HCT116 (cell line): Measurements from ENCODE around the gene CDKN2A. TPM values are rescaled to one million over a fixed set of nuclear protein-coding genes. Genes with fewer than 3 reads are reported as not detected.

ENCODE experiments used
- ATAC-seq: fragments of 200-7000 bp; cut with Tn5 transposase; 2 replicates; pipeline ENCODE4 v1.9.1; 2020; ENCODE audit warnings: mild to moderate bottlenecking, moderate library complexity
- BruUV-seq: library from RNA; stranded (reverse); fragments of 400-500 nt; replicated peaks from 2 replicates; lab custom pipeline; 2021; lab: Mats Ljungman, UMichigan
- CTCF ChIA-PET: fragments of 300-600 bp; sonication (Branson Sonifier 250); formaldehyde crosslinking; loops from one replicate; lab custom pipeline; 2021; ENCODE audit warnings: antibody characterized with exemption; lab: Charles Lee
- POLR2A ChIA-PET: fragments of 300-600, 350-600 bp; sonication (Branson Sonifier 250); formaldehyde crosslinking; loops from one replicate; lab custom pipeline; 2021; ENCODE audit warnings: antibody characterized with exemption; lab: Charles Lee
- RAD21 ChIA-PET, 2 experiments: fragments of 300-600 bp; sonication (Branson Sonifier 250); formaldehyde crosslinking; loops; one replicate each; lab custom pipeline; 2023; ENCODE audit warnings: low total read pairs in 2 of 2; ENCODE audit not compliant: uncharacterized antibody in 2 of 2, unreplicated experiment in 2 of 2, low non-redundant PET in 1 of 2; lab: Charles Lee
- DNase-seq: peaks from one replicate; pipeline ENCODE4 v3.0.0-alpha.2; 2010; ENCODE audit warnings: low read depth, low spot score
- H2AFZ ChIP-seq: fragments of 200-600 bp; shearing (Covaris generic), sonication (generic); 2 replicates; pipeline ENCODE4 v1.6.1; 2017; ENCODE audit warnings: low read depth, mixed run types, mixed read lengths, antibody characterized with exemption, low read length; ENCODE audit not compliant: poor library complexity, severe bottlenecking
- H3K27ac ChIP-seq: 2 replicates; pipeline ENCODE4 v1.5.1; 2012; ENCODE audit warnings: low read depth, low read length
- H3K27me3 ChIP-seq: fragments of 200-600 bp; sonication (generic); 2 replicates; pipeline ENCODE4 v1.6.1; 2016; ENCODE audit warnings: mixed run types, low read length, mixed read lengths; ENCODE audit not compliant: insufficient read depth
- H3K36me3 ChIP-seq, 2 experiments: fragments of 200-500 bp in 1 of 2; fragments of 200-600 bp in 1 of 2; sonication (Bioruptor generic) in 1 of 2; sonication (generic) in 1 of 2; 2 replicates each; pipeline versions ENCODE4 v1.5.1 to v1.6.1; 2014 to 2016; ENCODE audit warnings: low read length in 2 of 2, inconsistent platforms in 1 of 2, mixed read lengths in 1 of 2, mixed run types in 1 of 2; ENCODE audit not compliant: insufficient read depth in 2 of 2, control insufficient read depth in 1 of 2
- H3K4me1 ChIP-seq, 2 experiments: fragments of 200-600 bp in 1 of 2; sonication (generic) in 1 of 2; 2 replicates each; pipeline versions ENCODE4 v1.5.1 to v1.6.1; 2012 to 2017; ENCODE audit warnings: low read length in 2 of 2, inconsistent platforms in 1 of 2, mild to moderate bottlenecking in 1 of 2, mixed read lengths in 1 of 2, mixed run types in 1 of 2, moderate library complexity in 1 of 2; ENCODE audit not compliant: insufficient read depth in 2 of 2, control insufficient read depth in 1 of 2
- H3K4me2 ChIP-seq: fragments of 200-600 bp; sonication (generic); 2 replicates; pipeline ENCODE4 v1.6.1; 2017; ENCODE audit warnings: mixed run types, low read length, mixed read lengths
- H3K4me3 ChIP-seq, 2 experiments: fragments of 200-600 bp in 1 of 2; sonication (generic) in 1 of 2; replicated peaks in 1 of 2; 2 replicates each; pipeline ENCODE4 v1.5.1; 2011 to 2016; ENCODE audit warnings: low read length in 2 of 2, control low read depth in 1 of 2, low read depth in 1 of 2, mild to moderate bottlenecking in 1 of 2, mixed read lengths in 1 of 2, mixed run types in 1 of 2
- H3K79me2 ChIP-seq: fragments of 200-600 bp; sonication (generic); 2 replicates; pipeline ENCODE4 v1.6.1; 2017; ENCODE audit warnings: mild to moderate bottlenecking, mixed run types, low read length, moderate library complexity, mixed read lengths; ENCODE audit not compliant: insufficient read depth
- H3K9ac ChIP-seq: fragments of 200-600 bp; sonication (generic); 2 replicates; pipeline ENCODE4 v1.6.1; 2016; ENCODE audit warnings: low read length, mixed read lengths
- H3K9me2 ChIP-seq: fragments of 200-600 bp; sonication (generic), shearing (Covaris generic); 2 replicates; pipeline ENCODE4 v1.6.1; 2017; ENCODE audit warnings: mixed run types, mild to moderate bottlenecking, moderate library complexity; ENCODE audit not compliant: insufficient read depth
- H3K9me3 ChIP-seq, 2 experiments: fragments of 200-500 bp in 1 of 2; fragments of 200-600 bp in 1 of 2; sonication (Bioruptor generic) in 1 of 2; sonication (generic) in 1 of 2; 2 replicates each; pipeline ENCODE4 v1.6.1; 2014 to 2017; ENCODE audit warnings: low read length in 2 of 2, mixed read lengths in 2 of 2, inconsistent platforms in 1 of 2, low read depth in 1 of 2, mild to moderate bottlenecking in 1 of 2, mixed run types in 1 of 2, moderate library complexity in 1 of 2; ENCODE audit not compliant: control insufficient read depth in 1 of 2, insufficient read depth in 1 of 2
- H4K20me1 ChIP-seq: fragments of 200-600 bp; sonication (generic), shearing (Covaris generic); 2 replicates; pipeline ENCODE4 v1.6.1; 2017; ENCODE audit warnings: mixed run types, mild to moderate bottlenecking, moderate library complexity; ENCODE audit not compliant: insufficient read depth
- ATF3 ChIP-seq: IDR thresholded peaks from 2 replicates; pipeline ENCODE4 v1.6.1; 2012
- CBX3 ChIP-seq: IDR thresholded peaks from 2 replicates; pipeline ENCODE4 v1.6.1; 2012; ENCODE audit warnings: low read depth
- CEBPB ChIP-seq: IDR thresholded peaks from 2 replicates; pipeline ENCODE4 v1.6.1; 2012; ENCODE audit warnings: low read depth
- CTCF ChIP-seq, 3 experiments: fragments of 200-600 bp in 1 of 3; sonication (generic) in 1 of 3; IDR thresholded peaks in 2 of 3; conservative IDR thresholded peaks in 1 of 3; 2 replicates each; pipeline ENCODE4 v1.5.1; 2012 to 2017; ENCODE audit warnings: low read depth in 2 of 3, low read length in 2 of 3, antibody characterized with exemption in 1 of 3, borderline replicate concordance in 1 of 3, control low read depth in 1 of 3, mild to moderate bottlenecking in 1 of 3, mixed read lengths in 1 of 3, mixed run types in 1 of 3, moderate library complexity in 1 of 3; ENCODE audit not compliant: insufficient read depth in 1 of 3
- EGR1 ChIP-seq: IDR thresholded peaks from 2 replicates; pipeline ENCODE4 v1.6.1; 2012; ENCODE audit warnings: low read depth
- ELF1 ChIP-seq: IDR thresholded peaks from 2 replicates; pipeline ENCODE4 v1.6.1; 2012; ENCODE audit warnings: low read depth, borderline replicate concordance
- EZH2 ChIP-seq: fragments of 200-600 bp; sonication (generic); IDR thresholded peaks from 2 replicates; pipeline ENCODE4 v1.6.1; 2017; ENCODE audit warnings: antibody characterized with exemption, mixed run types
- EZH2phosphoT487 ChIP-seq: fragments of 200-600 bp; IDR thresholded peaks from 2 replicates; pipeline ENCODE4 v1.6.1; 2018; ENCODE audit warnings: antibody characterized with exemption, borderline replicate concordance
- FOSL1 ChIP-seq: IDR thresholded peaks from 2 replicates; pipeline ENCODE4 v1.6.1; 2012; ENCODE audit warnings: low read depth
- JUND ChIP-seq: IDR thresholded peaks from 2 replicates; pipeline ENCODE4 v1.6.1; 2012
- POLR2A ChIP-seq: IDR thresholded peaks from 2 replicates; pipeline ENCODE4 v1.7.0; 2011; ENCODE audit warnings: borderline replicate concordance; ENCODE audit not compliant: insufficient read depth, insufficient read length; ENCODE audit errors: extremely low read depth
- POLR2AphosphoS5 ChIP-seq: IDR thresholded peaks from 2 replicates; pipeline ENCODE4 v1.6.1; 2011; ENCODE audit warnings: mild to moderate bottlenecking, low read depth, low read length, moderate library complexity
- RAD21 ChIP-seq: IDR thresholded peaks from 2 replicates; pipeline ENCODE4 v1.6.1; 2012; ENCODE audit warnings: low read depth, mild to moderate bottlenecking
- REST ChIP-seq: IDR thresholded peaks from 2 replicates; pipeline ENCODE4 v1.6.1; 2012; ENCODE audit warnings: low read depth
- SIN3A ChIP-seq: IDR thresholded peaks from 2 replicates; pipeline ENCODE4 v1.6.1; 2012; ENCODE audit warnings: low read depth
- SP1 ChIP-seq: IDR thresholded peaks from 2 replicates; pipeline ENCODE4 v1.6.1; 2012; ENCODE audit warnings: low read depth
- TCF7L2 ChIP-seq: IDR thresholded peaks from 2 replicates; pipeline ENCODE4 v1.7.0; 2011; ENCODE audit warnings: borderline replicate concordance, inconsistent platforms; ENCODE audit not compliant: insufficient read depth, insufficient read length; ENCODE audit errors: extremely low read depth
- ZBTB33 ChIP-seq: IDR thresholded peaks from 2 replicates; pipeline ENCODE4 v1.6.1; 2011; ENCODE audit warnings: mild to moderate bottlenecking, low read length, moderate library complexity; ENCODE audit not compliant: insufficient replicate concordance; ENCODE audit errors: extremely low read depth
- ZFX ChIP-seq: fragments of 450-650 bp; IDR thresholded peaks from 2 replicates; pipeline ENCODE4 v1.6.1; 2017
- ZNF274 ChIP-seq: fragments of 200-500 bp; sonication (Bioruptor generic); IDR thresholded peaks from 2 replicates; pipeline ENCODE4 v1.6.1; 2014; ENCODE audit warnings: mild to moderate bottlenecking, low read depth, low read length, inconsistent platforms
- intact Hi-C: fragments of 100-400 bp; cut with micrococcal nuclease; formaldehyde crosslinking; loops from 2 replicates; pipeline ENCODE4 v1.10.0; 2022
- total RNA-seq: library from RNA; stranded (reverse); gene quantifications from one replicate; pipeline ENCODE4 v1.2.1, GENCODE V29; 2021; ENCODE audit not compliant: unreplicated experiment

CDKN2A gene
- total RNA-seq, 1 experiment from 2014 or later = 89.7 TPM

GRCh38 chr9:21996858-21997257 is 2.7 kb upstream of the CDKN2A start:
- ChIA-PET POLR2A (no interaction called here), CTCF (interaction anchor here (1.3 to 3.2 kb wide), 2 partner anchors 12 kb away, joined by 8 to 36 read pairs; partner anchors contain the start of gene CDKN2B)
- Histone ChIP-seq H3K9ac (0 out of 2 replicates have a peak overlapping the region, but pooled peaks have one; percentile 86), H2AFZ (no peak overlapping the region), H3K9me3 (no peaks in the 10 kb centered on the region), H3K9me2 (no peaks in the 10 kb centered on the region)
- TF ChIP-seq ATF3 = no peak
- no peak for TF ChIP-seq REST
- no peak for TF ChIP-seq ZFX
- TF ChIP-seq FOSL1 = no peak
- TF ChIP-seq ELF1 = no peak
- no peak for TF ChIP-seq JUND
- no peak for TF ChIP-seq SIN3A
- no peak for TF ChIP-seq RAD21
- no peak for TF ChIP-seq ZNF274
- no peak for TF ChIP-seq CTCF (IDR thresholded peaks at IDR 0.05 in 2 of 3, conservative IDR thresholded peaks at IDR 0.05 in 1 of 3; ENCODE audit: borderline replicate concordance in 1 of 3, insufficient read depth in 1 of 3, low read depth in 2 of 3, low read length in 2 of 3)
- no peak for TF ChIP-seq POLR2AphosphoS5
- no peak for TF ChIP-seq SP1
- TF ChIP-seq TCF7L2 = no peak
- TF ChIP-seq EZH2phosphoT487 = no peak
- TF ChIP-seq CBX3 = no peak
- TF ChIP-seq EZH2 = no peak
- no peak for TF ChIP-seq EGR1
- no peak for TF ChIP-seq CEBPB
- TF ChIP-seq ZBTB33 = no peak
- TF ChIP-seq POLR2A = no peak
- TF ChIP-seq, all 23 proteins: peak for 0
- intact Hi-C loops = no loop called here
- H3K27me3 ChIP-seq = no peaks in the 10 kb centered on the region
- H4K20me1 ChIP-seq = no peaks in the 10 kb centered on the region
- peak overlapping the region; percentile 91 for H3K4me2 ChIP-seq
- no peak overlapping the region; a peak in 1 of 4 replicates for H3K4me3 ChIP-seq
- ATAC-seq (no peak), DNase-seq (no peak)
- H3K4me1 ChIP-seq = peaks cover 4 to 19% of the 10 kb centered on the region in 2 experiments; a peak in 3 of 4 replicates
- H3K79me2 ChIP-seq = peaks cover 39% of the 10 kb centered on the region
- no TSS peak for BruUV-seq
- RAD21 ChIA-PET = no interaction called here
- no peak overlapping the region for H3K27ac ChIP-seq
- no peaks in the 10 kb centered on the region for H3K36me3 ChIP-seq
